HCT116 (cell line): ENCODE data around the gene MYO1E. TPM values are rescaled to one million over a fixed set of nuclear protein-coding genes. Genes with fewer than 3 reads are reported as not detected.

Experiments used
- ATAC-seq: fragments of 200-7000 bp; cut with Tn5 transposase; 2 replicates; pipeline ENCODE4 v1.9.1; 2020; ENCODE audit warnings: mild to moderate bottlenecking, moderate library complexity
- BruUV-seq: library from RNA; stranded (reverse); fragments of 400-500 nt; replicated peaks from 2 replicates; lab custom pipeline; 2021; lab: Mats Ljungman, UMichigan
- CTCF ChIA-PET: fragments of 300-600 bp; sonication (Branson Sonifier 250); formaldehyde crosslinking; loops from one replicate; lab custom pipeline; 2021; ENCODE audit warnings: antibody characterized with exemption; lab: Charles Lee
- POLR2A ChIA-PET: fragments of 300-600, 350-600 bp; sonication (Branson Sonifier 250); formaldehyde crosslinking; loops from one replicate; lab custom pipeline; 2021; ENCODE audit warnings: antibody characterized with exemption; lab: Charles Lee
- RAD21 ChIA-PET, 2 experiments: fragments of 300-600 bp; sonication (Branson Sonifier 250); formaldehyde crosslinking; loops; one replicate each; lab custom pipeline; 2023; ENCODE audit warnings: low total read pairs in 2 of 2; ENCODE audit not compliant: uncharacterized antibody in 2 of 2, unreplicated experiment in 2 of 2, low non-redundant PET in 1 of 2; lab: Charles Lee
- DNase-seq: peaks from one replicate; pipeline ENCODE4 v3.0.0-alpha.2; 2010; ENCODE audit warnings: low read depth, low spot score
- H2AFZ ChIP-seq: fragments of 200-600 bp; shearing (Covaris generic), sonication (generic); 2 replicates; pipeline ENCODE4 v1.6.1; 2017; ENCODE audit warnings: low read depth, mixed run types, mixed read lengths, antibody characterized with exemption, low read length; ENCODE audit not compliant: poor library complexity, severe bottlenecking
- H3K27ac ChIP-seq: 2 replicates; pipeline ENCODE4 v1.5.1; 2012; ENCODE audit warnings: low read depth, low read length
- H3K27me3 ChIP-seq: fragments of 200-600 bp; sonication (generic); 2 replicates; pipeline ENCODE4 v1.6.1; 2016; ENCODE audit warnings: mixed run types, low read length, mixed read lengths; ENCODE audit not compliant: insufficient read depth
- H3K36me3 ChIP-seq, 2 experiments: fragments of 200-500 bp in 1 of 2; fragments of 200-600 bp in 1 of 2; sonication (Bioruptor generic) in 1 of 2; sonication (generic) in 1 of 2; 2 replicates each; pipeline versions ENCODE4 v1.5.1 to v1.6.1; 2014 to 2016; ENCODE audit warnings: low read length in 2 of 2, inconsistent platforms in 1 of 2, mixed read lengths in 1 of 2, mixed run types in 1 of 2; ENCODE audit not compliant: insufficient read depth in 2 of 2, control insufficient read depth in 1 of 2
- H3K4me1 ChIP-seq, 2 experiments: fragments of 200-600 bp in 1 of 2; sonication (generic) in 1 of 2; 2 replicates each; pipeline versions ENCODE4 v1.5.1 to v1.6.1; 2012 to 2017; ENCODE audit warnings: low read length in 2 of 2, inconsistent platforms in 1 of 2, mild to moderate bottlenecking in 1 of 2, mixed read lengths in 1 of 2, mixed run types in 1 of 2, moderate library complexity in 1 of 2; ENCODE audit not compliant: insufficient read depth in 2 of 2, control insufficient read depth in 1 of 2
- H3K4me2 ChIP-seq: fragments of 200-600 bp; sonication (generic); 2 replicates; pipeline ENCODE4 v1.6.1; 2017; ENCODE audit warnings: mixed run types, low read length, mixed read lengths
- H3K4me3 ChIP-seq, 2 experiments: fragments of 200-600 bp in 1 of 2; sonication (generic) in 1 of 2; replicated peaks in 1 of 2; 2 replicates each; pipeline ENCODE4 v1.5.1; 2011 to 2016; ENCODE audit warnings: low read length in 2 of 2, control low read depth in 1 of 2, low read depth in 1 of 2, mild to moderate bottlenecking in 1 of 2, mixed read lengths in 1 of 2, mixed run types in 1 of 2
- H3K79me2 ChIP-seq: fragments of 200-600 bp; sonication (generic); 2 replicates; pipeline ENCODE4 v1.6.1; 2017; ENCODE audit warnings: mild to moderate bottlenecking, mixed run types, low read length, moderate library complexity, mixed read lengths; ENCODE audit not compliant: insufficient read depth
- H3K9ac ChIP-seq: fragments of 200-600 bp; sonication (generic); 2 replicates; pipeline ENCODE4 v1.6.1; 2016; ENCODE audit warnings: low read length, mixed read lengths
- H3K9me2 ChIP-seq: fragments of 200-600 bp; sonication (generic), shearing (Covaris generic); 2 replicates; pipeline ENCODE4 v1.6.1; 2017; ENCODE audit warnings: mixed run types, mild to moderate bottlenecking, moderate library complexity; ENCODE audit not compliant: insufficient read depth
- H3K9me3 ChIP-seq, 2 experiments: fragments of 200-500 bp in 1 of 2; fragments of 200-600 bp in 1 of 2; sonication (Bioruptor generic) in 1 of 2; sonication (generic) in 1 of 2; 2 replicates each; pipeline ENCODE4 v1.6.1; 2014 to 2017; ENCODE audit warnings: low read length in 2 of 2, mixed read lengths in 2 of 2, inconsistent platforms in 1 of 2, low read depth in 1 of 2, mild to moderate bottlenecking in 1 of 2, mixed run types in 1 of 2, moderate library complexity in 1 of 2; ENCODE audit not compliant: control insufficient read depth in 1 of 2, insufficient read depth in 1 of 2
- H4K20me1 ChIP-seq: fragments of 200-600 bp; sonication (generic), shearing (Covaris generic); 2 replicates; pipeline ENCODE4 v1.6.1; 2017; ENCODE audit warnings: mixed run types, mild to moderate bottlenecking, moderate library complexity; ENCODE audit not compliant: insufficient read depth
- CEBPB ChIP-seq: IDR thresholded peaks from 2 replicates; pipeline ENCODE4 v1.6.1; 2012; ENCODE audit warnings: low read depth
- EGR1 ChIP-seq: IDR thresholded peaks from 2 replicates; pipeline ENCODE4 v1.6.1; 2012; ENCODE audit warnings: low read depth
- EZH2 ChIP-seq: fragments of 200-600 bp; sonication (generic); IDR thresholded peaks from 2 replicates; pipeline ENCODE4 v1.6.1; 2017; ENCODE audit warnings: antibody characterized with exemption, mixed run types
- EZH2phosphoT487 ChIP-seq: fragments of 200-600 bp; IDR thresholded peaks from 2 replicates; pipeline ENCODE4 v1.6.1; 2018; ENCODE audit warnings: antibody characterized with exemption, borderline replicate concordance
- FOSL1 ChIP-seq: IDR thresholded peaks from 2 replicates; pipeline ENCODE4 v1.6.1; 2012; ENCODE audit warnings: low read depth
- JUND ChIP-seq: IDR thresholded peaks from 2 replicates; pipeline ENCODE4 v1.6.1; 2012
- POLR2A ChIP-seq: IDR thresholded peaks from 2 replicates; pipeline ENCODE4 v1.7.0; 2011; ENCODE audit warnings: borderline replicate concordance; ENCODE audit not compliant: insufficient read depth, insufficient read length; ENCODE audit errors: extremely low read depth
- POLR2AphosphoS5 ChIP-seq: IDR thresholded peaks from 2 replicates; pipeline ENCODE4 v1.6.1; 2011; ENCODE audit warnings: mild to moderate bottlenecking, low read depth, low read length, moderate library complexity
- RAD21 ChIP-seq: IDR thresholded peaks from 2 replicates; pipeline ENCODE4 v1.6.1; 2012; ENCODE audit warnings: low read depth, mild to moderate bottlenecking
- SIN3A ChIP-seq: IDR thresholded peaks from 2 replicates; pipeline ENCODE4 v1.6.1; 2012; ENCODE audit warnings: low read depth
- SP1 ChIP-seq: IDR thresholded peaks from 2 replicates; pipeline ENCODE4 v1.6.1; 2012; ENCODE audit warnings: low read depth
- SRF ChIP-seq: IDR thresholded peaks from 2 replicates; pipeline ENCODE4 v1.6.1; 2012; ENCODE audit warnings: low read depth
- ZNF274 ChIP-seq: fragments of 200-500 bp; sonication (Bioruptor generic); IDR thresholded peaks from 2 replicates; pipeline ENCODE4 v1.6.1; 2014; ENCODE audit warnings: mild to moderate bottlenecking, low read depth, low read length, inconsistent platforms
- intact Hi-C: fragments of 100-400 bp; cut with micrococcal nuclease; formaldehyde crosslinking; loops from 2 replicates; pipeline ENCODE4 v1.10.0; 2022
- total RNA-seq: library from RNA; stranded (reverse); gene quantifications from one replicate; pipeline ENCODE4 v1.2.1, GENCODE V29; 2021; ENCODE audit not compliant: unreplicated experiment
- TF ChIP-seq, protein P1 (sequence below): IDR thresholded peaks from 2 replicates; pipeline ENCODE4 v1.6.1; 2012; ENCODE audit warnings: low read depth
- TF ChIP-seq, protein P2 (sequence below), 3 experiments: fragments of 200-600 bp in 1 of 3; sonication (generic) in 1 of 3; IDR thresholded peaks in 2 of 3; conservative IDR thresholded peaks in 1 of 3; 2 replicates each; pipeline ENCODE4 v1.5.1; 2012 to 2017; ENCODE audit warnings: low read depth in 2 of 3, low read length in 2 of 3, antibody characterized with exemption in 1 of 3, borderline replicate concordance in 1 of 3, control low read depth in 1 of 3, mild to moderate bottlenecking in 1 of 3, mixed read lengths in 1 of 3, mixed run types in 1 of 3, moderate library complexity in 1 of 3; ENCODE audit not compliant: insufficient read depth in 1 of 3

Gene MYO1E
- total RNA-seq, 1 experiment from 2014 or later, result 182 TPM

DNA sequence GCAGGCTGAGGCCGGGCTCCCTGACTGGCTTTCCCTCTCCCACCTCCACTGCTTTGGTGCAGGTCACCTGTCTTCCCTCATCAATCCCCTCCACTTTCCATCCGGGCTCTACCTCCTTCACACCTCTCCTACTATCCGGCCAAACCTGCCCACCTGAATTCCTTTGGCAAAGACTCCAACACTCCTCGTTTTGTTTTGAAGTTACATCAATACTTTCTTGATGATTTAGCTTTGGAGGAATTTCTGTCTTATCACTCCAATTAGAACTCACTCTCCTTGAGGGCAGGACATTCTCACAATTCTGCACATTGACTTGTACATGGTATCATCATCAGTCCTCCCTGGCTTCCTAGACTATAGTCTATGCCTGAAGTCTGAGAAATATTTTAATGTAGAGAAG, 145.7 kb downstream of the MYO1E start:
- H3K9ac ChIP-seq, result no peak overlapping the region
- no peak overlapping the region for H3K27ac ChIP-seq
- no peak overlapping the region for H3K4me2 ChIP-seq
- H2AFZ ChIP-seq, result no peak overlapping the region
- no peaks in the 10 kb centered on the region for H4K20me1 ChIP-seq
- no peaks in the 10 kb centered on the region for H3K79me2 ChIP-seq
- no peaks in the 10 kb centered on the region for H3K4me1 ChIP-seq
- POLR2A ChIA-PET, result no interaction called here
- no TSS peak for BruUV-seq
- RAD21 ChIA-PET, result no interaction called here
- no peaks in the 10 kb centered on the region for H3K9me3 ChIP-seq
- no peaks in the 10 kb centered on the region for H3K27me3 ChIP-seq
- ATAC-seq, result no peak
- intact Hi-C loops, result no loop called here
- H3K9me2 ChIP-seq, result no peaks in the 10 kb centered on the region
- CTCF ChIA-PET, result no interaction called here
- no peak overlapping the region for H3K4me3 ChIP-seq
- DNase-seq, result no peak
- peaks cover 7 to 9% of the 10 kb centered on the region in 2 experiments; a peak in 3 of 4 replicates for H3K36me3 ChIP-seq
- TF ChIP-seq JUND (no peak), FOSL1 (no peak)
- TF ChIP-seq, all 23 proteins: peak for 0

DNA sequence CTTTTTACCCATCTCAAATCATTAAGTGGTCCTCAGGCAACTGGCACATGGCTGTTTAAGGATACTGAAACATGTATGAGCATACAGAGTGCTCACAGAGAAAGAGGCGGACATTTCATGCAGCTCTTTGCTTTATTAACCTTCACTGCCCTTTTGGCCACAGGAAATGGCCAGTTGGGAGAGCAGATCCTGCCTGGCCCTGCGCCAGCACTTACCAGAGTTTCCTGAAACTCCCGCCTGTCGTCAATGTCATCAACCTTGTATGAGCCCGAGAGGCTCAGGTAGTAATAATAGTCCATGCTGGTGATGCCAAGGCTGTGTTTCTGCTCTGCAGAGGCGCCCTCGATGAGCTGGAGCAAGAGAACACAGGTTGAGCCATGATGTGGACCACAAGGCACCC, 148.2 kb downstream of the MYO1E start:
- Histone ChIP-seq H3K9ac (no peak overlapping the region), H3K4me1 (no peaks in the 10 kb centered on the region), H3K27me3 (no peaks in the 10 kb centered on the region), H4K20me1 (no peaks in the 10 kb centered on the region), H3K9me3 (no peaks in the 10 kb centered on the region), H3K4me3 (no peak overlapping the region), H3K9me2 (no peaks in the 10 kb centered on the region), H2AFZ (no peak overlapping the region), H3K27ac (no peak overlapping the region), H3K4me2 (no peak overlapping the region), H3K79me2 (no peaks in the 10 kb centered on the region), H3K36me3 (peaks cover 7 to 13% of the 10 kb centered on the region in 2 experiments; a peak in 3 of 4 replicates)
- RAD21 ChIA-PET, result no interaction called here
- no TSS peak for BruUV-seq
- no peak for ATAC-seq
- CTCF ChIA-PET, result interaction anchor here (1.7 kb wide), 1 partner anchor 23 kb away, joined by 8 read pairs; no protein-coding TSS in a partner anchor
- DNase-seq, result no peak
- POLR2A ChIA-PET, result no interaction called here
- TF ChIP-seq SIN3A (no peak), FOSL1 (no peak), JUND (no peak), POLR2A (no peak), ZNF274 (no peak), CEBPB (no peak), EGR1 (no peak), EZH2phosphoT487 (no peak), POLR2AphosphoS5 (no peak), RAD21 (no peak), SRF (no peak), SP1 (no peak), EZH2 (no peak)
- TF ChIP-seq, protein P1, sequence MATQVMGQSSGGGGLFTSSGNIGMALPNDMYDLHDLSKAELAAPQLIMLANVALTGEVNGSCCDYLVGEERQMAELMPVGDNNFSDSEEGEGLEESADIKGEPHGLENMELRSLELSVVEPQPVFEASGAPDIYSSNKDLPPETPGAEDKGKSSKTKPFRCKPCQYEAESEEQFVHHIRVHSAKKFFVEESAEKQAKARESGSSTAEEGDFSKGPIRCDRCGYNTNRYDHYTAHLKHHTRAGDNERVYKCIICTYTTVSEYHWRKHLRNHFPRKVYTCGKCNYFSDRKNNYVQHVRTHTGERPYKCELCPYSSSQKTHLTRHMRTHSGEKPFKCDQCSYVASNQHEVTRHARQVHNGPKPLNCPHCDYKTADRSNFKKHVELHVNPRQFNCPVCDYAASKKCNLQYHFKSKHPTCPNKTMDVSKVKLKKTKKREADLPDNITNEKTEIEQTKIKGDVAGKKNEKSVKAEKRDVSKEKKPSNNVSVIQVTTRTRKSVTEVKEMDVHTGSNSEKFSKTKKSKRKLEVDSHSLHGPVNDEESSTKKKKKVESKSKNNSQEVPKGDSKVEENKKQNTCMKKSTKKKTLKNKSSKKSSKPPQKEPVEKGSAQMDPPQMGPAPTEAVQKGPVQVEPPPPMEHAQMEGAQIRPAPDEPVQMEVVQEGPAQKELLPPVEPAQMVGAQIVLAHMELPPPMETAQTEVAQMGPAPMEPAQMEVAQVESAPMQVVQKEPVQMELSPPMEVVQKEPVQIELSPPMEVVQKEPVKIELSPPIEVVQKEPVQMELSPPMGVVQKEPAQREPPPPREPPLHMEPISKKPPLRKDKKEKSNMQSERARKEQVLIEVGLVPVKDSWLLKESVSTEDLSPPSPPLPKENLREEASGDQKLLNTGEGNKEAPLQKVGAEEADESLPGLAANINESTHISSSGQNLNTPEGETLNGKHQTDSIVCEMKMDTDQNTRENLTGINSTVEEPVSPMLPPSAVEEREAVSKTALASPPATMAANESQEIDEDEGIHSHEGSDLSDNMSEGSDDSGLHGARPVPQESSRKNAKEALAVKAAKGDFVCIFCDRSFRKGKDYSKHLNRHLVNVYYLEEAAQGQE, result no peak
- TF ChIP-seq, protein P2, sequence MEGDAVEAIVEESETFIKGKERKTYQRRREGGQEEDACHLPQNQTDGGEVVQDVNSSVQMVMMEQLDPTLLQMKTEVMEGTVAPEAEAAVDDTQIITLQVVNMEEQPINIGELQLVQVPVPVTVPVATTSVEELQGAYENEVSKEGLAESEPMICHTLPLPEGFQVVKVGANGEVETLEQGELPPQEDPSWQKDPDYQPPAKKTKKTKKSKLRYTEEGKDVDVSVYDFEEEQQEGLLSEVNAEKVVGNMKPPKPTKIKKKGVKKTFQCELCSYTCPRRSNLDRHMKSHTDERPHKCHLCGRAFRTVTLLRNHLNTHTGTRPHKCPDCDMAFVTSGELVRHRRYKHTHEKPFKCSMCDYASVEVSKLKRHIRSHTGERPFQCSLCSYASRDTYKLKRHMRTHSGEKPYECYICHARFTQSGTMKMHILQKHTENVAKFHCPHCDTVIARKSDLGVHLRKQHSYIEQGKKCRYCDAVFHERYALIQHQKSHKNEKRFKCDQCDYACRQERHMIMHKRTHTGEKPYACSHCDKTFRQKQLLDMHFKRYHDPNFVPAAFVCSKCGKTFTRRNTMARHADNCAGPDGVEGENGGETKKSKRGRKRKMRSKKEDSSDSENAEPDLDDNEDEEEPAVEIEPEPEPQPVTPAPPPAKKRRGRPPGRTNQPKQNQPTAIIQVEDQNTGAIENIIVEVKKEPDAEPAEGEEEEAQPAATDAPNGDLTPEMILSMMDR (IDR thresholded peaks at IDR 0.05 in 2 of 3, conservative IDR thresholded peaks at IDR 0.05 in 1 of 3; ENCODE audit: borderline replicate concordance in 1 of 3, insufficient read depth in 1 of 3, low read depth in 2 of 3, low read length in 2 of 3), result no peak
- intact Hi-C loops, result no loop called here
